Transverse colon (tissue), 4 donors: ENCODE data around the gene AOC1.

ENCODE experiments used
- POLR2A ChIP-seq: fragments of 450-650 bp; IDR thresholded peaks from one replicate; pipeline ENCODE4 v1.6.1; 2016; ENCODE audit warnings: antibody characterized with exemption, mild to moderate bottlenecking, moderate library complexity
- POLR2AphosphoS5 ChIP-seq, 3 donors: sonication (generic); formaldehyde crosslinking; IDR thresholded peaks; one replicate each; pipeline ENCODE4 v1.6.1; 2016; ENCODE audit warnings: antibody characterized with exemption in 3 of 3
- TF ChIP-seq, protein P1 (sequence below), 5 experiments: fragments of 200-600 bp in 3 of 5; fragments of 450-650 bp in 2 of 5; sonication (generic) in 3 of 5; IDR thresholded peaks; 1 replicate in 2 of 5; 2 replicates in 3 of 5; pipeline ENCODE4 v1.5.1; 2016 to 2017; ENCODE audit warnings: antibody characterized with exemption in 5 of 5, inconsistent platforms in 3 of 5, mild to moderate bottlenecking in 2 of 5, moderate library complexity in 1 of 5

DNA sequence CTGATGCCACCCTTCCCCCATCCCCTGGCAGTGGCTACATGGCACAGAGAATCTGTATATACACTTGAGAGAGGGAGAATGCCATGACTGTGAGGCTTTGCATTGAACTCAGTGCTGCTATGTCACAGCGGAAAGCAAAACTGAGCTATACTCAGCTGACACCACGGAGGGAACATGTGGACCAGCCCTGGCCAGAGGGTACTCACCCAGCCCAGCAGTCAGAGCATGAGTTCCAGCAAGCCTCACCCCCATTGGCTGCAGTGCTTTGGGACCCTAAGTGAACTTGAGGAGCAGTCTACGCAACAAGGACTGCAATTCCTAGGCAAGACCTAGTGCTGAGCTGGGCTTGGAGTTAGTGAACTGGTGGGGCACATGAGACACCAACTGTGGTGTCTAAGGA lies 10.3 kb upstream of the AOC1 start:
- TF ChIP-seq, protein P1, sequence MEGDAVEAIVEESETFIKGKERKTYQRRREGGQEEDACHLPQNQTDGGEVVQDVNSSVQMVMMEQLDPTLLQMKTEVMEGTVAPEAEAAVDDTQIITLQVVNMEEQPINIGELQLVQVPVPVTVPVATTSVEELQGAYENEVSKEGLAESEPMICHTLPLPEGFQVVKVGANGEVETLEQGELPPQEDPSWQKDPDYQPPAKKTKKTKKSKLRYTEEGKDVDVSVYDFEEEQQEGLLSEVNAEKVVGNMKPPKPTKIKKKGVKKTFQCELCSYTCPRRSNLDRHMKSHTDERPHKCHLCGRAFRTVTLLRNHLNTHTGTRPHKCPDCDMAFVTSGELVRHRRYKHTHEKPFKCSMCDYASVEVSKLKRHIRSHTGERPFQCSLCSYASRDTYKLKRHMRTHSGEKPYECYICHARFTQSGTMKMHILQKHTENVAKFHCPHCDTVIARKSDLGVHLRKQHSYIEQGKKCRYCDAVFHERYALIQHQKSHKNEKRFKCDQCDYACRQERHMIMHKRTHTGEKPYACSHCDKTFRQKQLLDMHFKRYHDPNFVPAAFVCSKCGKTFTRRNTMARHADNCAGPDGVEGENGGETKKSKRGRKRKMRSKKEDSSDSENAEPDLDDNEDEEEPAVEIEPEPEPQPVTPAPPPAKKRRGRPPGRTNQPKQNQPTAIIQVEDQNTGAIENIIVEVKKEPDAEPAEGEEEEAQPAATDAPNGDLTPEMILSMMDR (IDR thresholded peaks at IDR 0.05), result no peak
- TF ChIP-seq POLR2A (no peak), POLR2AphosphoS5 (IDR thresholded peaks at IDR 0.05) (no peak)
